Stimulated activated CD4-positive, alpha-beta T cell treated with anti-CD3 and anti-CD28 coated beads, Interleukin-1b, Interleukin-23, amount 100 ng/mL, for 4 hours (primary cell): ENCODE data around the gene PPP1R16B.
"Not testable (repeated sequence)": the region's sequence is repeated elsewhere in the genome, so short reads cannot be mapped to it uniquely, and the experiment has no call there.

ENCODE experiments used
- DNase-seq, 2 donors: peaks; one replicate each; pipeline ENCODE4 v3.0.0-alpha.2; 2020; ENCODE audit warnings: low read depth in 2 of 2

Gene PPP1R16B

GRCh38 chr20:38935285-38935684 lies 129.8 kb downstream of the PPP1R16B start:
- DNase-seq = no peak

GRCh38 chr20:38935967-38936407 lies 130.5 kb downstream of the PPP1R16B start:
- DNase-seq = no peak

GRCh38 chr20:38937000-38937399 lies 131.5 kb downstream of the PPP1R16B start:
- no peak for DNase-seq

- DNase-seq = no peak
Measured at GRCh38 chr20:38937978-38938473, 132.5 kb downstream of the PPP1R16B start.

DNA sequence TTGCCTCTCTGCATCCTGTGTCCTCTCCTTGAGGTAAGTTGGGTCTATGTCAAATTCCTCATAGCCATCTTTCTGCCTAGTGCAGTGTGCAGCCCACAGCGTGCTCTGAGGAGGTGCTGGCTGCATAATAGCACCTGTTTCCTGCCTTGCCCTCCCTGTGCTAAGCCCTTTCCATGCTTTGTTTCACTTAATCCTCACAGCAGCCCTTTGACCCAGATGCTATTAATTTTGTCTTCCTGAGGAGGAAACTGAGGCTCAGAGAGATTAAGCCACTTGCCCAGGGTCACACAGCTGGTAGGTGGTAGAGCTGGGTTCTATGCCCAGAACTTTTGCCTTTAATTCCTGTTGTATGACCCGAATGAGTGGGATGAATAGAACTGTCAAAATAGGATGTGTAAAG lies 134.2 kb downstream of the PPP1R16B start:
- no peak for DNase-seq

DNA sequence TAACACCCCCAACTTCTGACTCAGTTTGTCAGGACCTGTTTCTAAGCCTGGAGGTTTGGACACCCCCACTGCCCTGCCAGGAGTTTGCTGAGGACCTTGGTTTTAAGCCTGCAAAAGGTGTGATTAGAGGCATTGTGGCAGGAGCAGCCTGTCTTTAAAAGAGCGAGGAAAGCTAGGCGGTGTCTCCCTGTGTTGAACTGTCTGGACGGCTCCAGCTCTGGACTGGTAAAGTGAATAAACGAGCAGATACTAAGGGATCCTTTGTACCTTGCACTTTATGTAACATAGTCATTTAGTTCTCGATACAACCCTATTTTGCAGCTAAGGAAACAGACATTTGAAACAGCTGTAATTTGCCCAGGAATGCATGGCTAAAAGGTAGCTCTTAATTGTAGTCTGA lies 135.1 kb downstream of the PPP1R16B start:
- no peak for DNase-seq

DNA sequence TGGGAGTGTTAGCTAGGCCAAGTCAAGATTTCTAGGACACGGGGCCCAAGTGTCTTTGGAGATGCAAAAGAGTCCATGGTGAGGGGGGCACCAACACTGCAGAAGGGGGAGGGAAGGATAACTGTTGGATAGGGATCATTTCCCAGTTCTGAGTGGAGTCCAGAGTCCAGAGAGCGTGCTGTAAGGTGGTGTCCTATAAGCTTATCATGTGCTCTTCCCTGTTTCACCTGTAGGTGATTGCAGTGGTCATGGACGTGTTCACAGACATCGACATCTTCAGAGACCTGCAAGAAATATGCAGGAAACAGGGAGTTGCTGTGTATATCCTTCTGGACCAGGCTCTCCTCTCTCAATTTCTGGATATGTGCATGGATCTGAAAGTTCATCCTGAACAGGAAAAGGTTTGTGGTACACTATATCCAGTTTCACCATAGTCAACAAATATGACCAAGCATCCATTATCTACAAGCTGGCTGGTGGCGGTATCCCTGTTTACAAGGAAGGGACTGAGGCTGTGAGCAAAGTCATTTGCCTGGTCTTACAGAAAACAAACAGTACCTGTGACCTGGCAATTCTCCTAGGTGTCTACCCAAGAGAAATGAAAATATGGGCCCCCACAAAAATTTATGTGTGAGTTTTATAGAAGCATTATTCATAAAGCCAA lies 136.4 kb downstream of the PPP1R16B start:
- no peak for DNase-seq

DNA sequence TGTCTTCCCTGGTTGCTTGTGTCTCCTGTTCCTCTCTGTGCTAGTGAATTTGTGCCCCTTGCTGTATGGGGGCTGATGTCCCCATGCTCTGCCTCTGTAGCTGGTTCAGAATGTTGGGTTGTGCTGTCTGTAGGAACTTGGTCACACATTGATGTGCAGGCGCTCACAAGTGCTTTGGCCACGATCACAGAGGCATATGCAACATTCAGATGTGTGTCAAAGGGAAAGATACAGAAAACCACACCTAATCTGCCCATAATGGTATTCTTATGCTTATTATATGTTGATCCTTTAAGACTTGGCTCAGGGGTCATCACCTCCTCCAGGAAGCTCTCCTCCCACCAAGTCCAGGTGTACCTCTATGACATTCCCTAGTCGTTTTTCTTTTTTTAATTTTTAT lies 139.5 kb downstream of the PPP1R16B start:
- no peak for DNase-seq

- DNase-seq = no peak
Measured at GRCh38 chr20:38946836-38947235, 141.3 kb downstream of the PPP1R16B start.

GRCh38 chr20:38947931-38948362 lies 142.4 kb downstream of the PPP1R16B start:
- no peak for DNase-seq

GRCh38 chr20:38950254-38950653 lies 144.8 kb downstream of the PPP1R16B start:
- no peak for DNase-seq

DNA sequence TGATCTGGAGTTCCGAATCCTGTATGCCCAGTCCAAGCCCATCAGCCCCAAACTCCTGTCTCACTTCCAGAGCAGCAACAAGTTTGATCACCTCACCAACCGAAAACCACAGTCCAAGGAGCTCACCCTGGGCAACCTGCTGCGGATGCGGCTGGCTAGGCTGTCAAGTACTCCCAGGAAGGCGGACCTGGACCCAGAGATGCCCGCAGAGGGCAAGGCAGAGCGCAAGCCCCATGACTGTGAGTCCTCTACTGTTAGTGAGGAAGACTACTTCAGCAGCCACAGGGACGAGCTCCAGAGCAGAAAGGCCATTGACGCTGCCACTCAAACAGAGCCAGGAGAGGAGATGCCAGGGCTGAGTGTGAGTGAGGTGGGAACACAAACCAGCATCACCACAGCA lies 146.1 kb downstream of the PPP1R16B start:
- no peak for DNase-seq

DNA sequence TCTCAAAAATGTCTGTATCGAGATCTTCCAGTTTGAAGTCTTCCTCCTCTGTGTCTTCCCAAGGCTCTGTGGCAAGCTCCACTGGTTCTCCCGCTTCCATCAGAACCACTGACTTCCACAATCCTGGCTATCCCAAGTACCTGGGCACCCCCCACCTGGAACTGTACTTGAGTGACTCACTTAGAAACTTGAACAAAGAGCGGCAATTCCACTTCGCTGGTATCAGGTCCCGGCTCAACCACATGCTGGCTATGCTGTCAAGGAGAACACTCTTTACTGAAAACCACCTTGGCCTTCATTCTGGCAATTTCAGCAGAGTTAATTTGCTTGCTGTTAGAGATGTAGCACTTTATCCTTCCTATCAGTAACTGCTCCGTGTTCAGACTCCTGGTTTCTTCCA lies 146.7 kb downstream of the PPP1R16B start:
- no peak for DNase-seq

GRCh38 chr20:38953630-38954340 lies 148.3 kb downstream of the PPP1R16B start:
- no peak for DNase-seq

DNA sequence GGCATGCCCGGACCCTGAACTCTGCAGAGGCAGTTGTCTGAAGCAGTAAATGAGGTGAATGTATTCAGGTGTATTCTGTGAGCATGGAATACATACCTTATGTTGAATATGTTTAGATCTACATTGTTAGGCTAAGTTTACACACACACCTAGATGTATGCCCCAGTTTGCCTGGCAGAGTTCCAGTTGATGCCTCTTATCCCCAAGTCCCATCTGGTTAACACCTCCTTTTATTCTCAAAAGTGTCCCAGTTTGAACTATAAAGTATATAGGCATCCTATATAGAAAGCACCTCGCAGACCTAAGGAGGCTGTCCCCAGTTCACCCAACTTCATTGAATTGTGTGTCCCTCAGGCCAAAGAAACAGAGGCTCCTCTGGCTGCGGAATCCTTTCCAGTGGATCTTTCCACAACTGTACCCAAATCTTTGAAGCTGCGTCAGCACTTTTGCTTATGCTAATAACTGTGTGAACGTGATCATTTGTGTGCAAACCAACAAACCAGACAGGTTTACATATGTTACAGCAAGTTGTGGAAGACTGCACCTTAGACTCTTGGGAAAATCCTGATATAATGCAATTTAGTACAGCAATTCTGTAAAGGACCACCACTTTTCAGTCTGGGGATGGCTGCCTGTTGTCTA lies 151.9 kb downstream of the PPP1R16B start:
- DNase-seq = no peak

GRCh38 chr20:38957915-38958485 lies 152.5 kb downstream of the PPP1R16B start:
- no peak for DNase-seq

- not testable (repeated sequence) for DNase-seq
Measured at GRCh38 chr20:38960187-38960687, 154.7 kb downstream of the PPP1R16B start.

- DNase-seq = peak; percentile 6 to 10
Measured at GRCh38 chr20:38961530-38962043, 156.1 kb downstream of the PPP1R16B start.

DNA sequence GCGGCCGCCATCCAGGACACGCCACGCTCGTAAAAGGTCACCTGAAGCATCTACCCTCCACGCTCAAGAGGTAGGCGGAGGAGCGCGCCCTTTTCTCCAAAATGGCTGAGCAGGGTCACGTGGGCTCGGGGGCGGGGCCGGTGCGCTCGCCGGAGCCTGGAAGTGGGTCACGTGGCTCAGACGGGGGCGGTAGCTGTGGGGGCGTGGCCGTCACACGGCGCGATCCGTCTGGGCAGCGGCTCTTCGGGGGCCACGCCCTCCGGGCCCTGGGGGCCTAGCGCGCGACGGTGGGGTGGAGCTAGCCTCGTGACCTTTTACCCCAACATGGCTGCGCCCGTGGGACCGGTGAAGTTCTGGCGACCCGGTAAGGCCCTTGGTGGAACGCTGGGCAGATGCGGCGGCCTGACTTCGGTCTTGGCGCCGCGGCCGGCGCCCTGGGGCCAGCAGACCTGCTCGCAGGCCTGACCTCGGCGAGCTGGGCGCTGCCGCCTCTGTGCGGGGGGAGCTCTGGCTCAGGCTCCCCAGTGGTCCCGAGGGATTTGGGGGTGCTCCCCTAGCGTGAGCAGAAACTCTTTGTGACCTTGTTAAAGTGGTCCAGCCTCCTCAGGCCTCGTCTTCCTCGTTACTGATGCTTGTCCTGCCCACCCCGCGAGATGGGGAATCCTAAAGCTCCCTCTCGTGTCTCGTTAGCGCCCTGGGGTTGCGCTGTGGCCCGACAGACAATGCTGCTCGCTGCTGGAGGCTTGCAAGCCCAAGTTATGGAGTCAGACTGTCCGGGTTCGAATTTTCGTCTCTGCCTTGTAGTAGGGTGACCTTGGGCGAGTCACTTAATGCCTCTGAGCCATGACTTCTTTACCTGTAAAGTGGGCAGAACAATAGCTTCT lies 156.8 kb downstream of the PPP1R16B start, which contains the start of gene DHX35:
Gene DHX35 (plus strand): TSS at position 301 of the 884 bp plus-strand sequence. CDS start 24 bp downstream, at position 325.
- DNase-seq = peak; percentile 98 to 99

DNA sequence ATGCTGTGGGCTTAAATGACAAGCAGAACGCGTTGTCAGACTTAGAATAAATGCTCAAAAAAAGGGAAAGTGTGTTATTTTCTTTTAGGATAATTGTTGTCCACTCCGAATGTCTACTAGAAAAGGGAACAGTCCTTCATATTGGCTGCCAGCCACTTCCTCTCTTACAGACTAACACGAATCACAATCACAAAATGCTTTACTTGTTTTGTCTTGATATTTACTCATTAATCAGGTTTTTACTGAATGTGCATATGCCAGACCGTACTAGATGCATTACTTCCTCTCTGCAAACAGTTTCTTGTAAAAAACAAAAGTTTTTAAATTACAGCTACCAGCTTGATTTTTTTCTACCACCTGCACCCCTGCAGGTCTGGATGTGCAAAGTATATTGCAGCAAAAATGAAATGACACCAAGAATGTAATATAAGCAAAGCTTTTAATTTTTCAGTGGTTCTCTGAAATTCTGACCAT lies 157.5 kb downstream of the PPP1R16B start:
- no peak for DNase-seq

DNA sequence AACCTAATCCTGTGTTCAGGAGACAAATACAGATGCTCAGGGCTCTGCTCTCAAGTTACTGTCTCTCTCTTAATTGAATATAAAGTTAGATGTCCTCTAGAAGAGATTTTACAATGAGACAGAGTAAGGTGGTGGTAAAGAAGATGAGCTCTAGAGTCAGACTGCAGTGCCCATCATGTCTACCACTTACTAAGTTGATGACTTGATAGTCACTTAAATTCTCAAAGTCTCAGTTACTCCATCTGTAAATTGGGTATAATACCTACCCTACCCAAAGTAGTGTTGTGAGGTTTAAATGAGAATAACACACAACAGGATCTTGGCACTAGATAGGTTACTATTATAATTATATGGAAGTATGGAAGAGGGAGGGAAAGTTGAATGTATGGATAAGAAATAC lies 158.2 kb downstream of the PPP1R16B start:
- no peak for DNase-seq
